ENCODE data around the gene MYO10. TPM values are rescaled to one million over a fixed set of nuclear protein-coding genes. Genes with fewer than 3 reads are reported as not detected.

MYO10 gene
- total RNA-seq, 1 donor from 2014 or later, result 80.2 TPM

DNA sequence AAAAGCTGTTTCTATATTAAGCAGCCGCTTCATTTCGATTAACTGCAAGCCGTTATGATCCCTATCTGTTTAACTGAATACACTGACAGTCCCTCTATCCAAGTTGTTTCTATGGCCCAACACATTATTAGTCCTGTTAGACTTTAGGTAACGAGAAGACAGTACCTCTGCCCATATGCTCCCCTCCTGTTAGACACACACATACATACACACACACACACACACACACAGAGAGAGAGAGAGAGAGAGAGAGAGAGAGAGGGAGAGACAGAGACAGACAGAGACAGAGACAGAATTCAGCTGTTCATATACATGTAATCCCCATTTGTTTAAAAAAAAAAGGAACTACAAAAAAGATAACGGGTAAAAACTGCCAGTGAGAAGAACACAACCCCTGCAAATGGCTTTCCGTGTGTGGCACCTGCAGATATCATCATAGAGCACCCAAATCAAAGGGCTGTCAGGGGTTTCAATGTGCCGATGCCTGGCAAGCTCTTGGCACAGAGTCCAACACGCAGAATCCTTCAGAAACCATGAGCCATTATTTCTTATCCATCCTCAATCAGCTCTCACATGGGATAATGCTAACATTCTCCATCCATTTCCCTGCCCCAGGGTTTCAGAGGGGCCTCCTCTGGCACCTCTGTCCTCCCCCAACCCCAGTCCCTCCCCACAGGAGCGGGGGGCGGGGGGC lies 144.0 kb downstream of the MYO10 start:
- Histone ChIP-seq H3K4me1 (ENCODE audit: insufficient read depth, low read length) (peaks cover 4% of the 10 kb centered on the region), H3K4me3 (ENCODE audit: insufficient read depth, low read depth, low read length) (no peak overlapping the region), H4K20me1 (ENCODE audit: insufficient read depth, low read length) (peaks cover 69% of the 10 kb centered on the region), H3K79me2 (ENCODE audit: insufficient read depth, low read length) (peaks cover 82% of the 10 kb centered on the region), H3K27me3 (ENCODE audit: insufficient read depth, low read length) (no peaks in the 10 kb centered on the region), H2AFZ (ENCODE audit: low read depth, low read length) (no peak overlapping the region), H3K9me3 (ENCODE audit: insufficient read depth, low read depth, low read length) (no peaks in the 10 kb centered on the region), H3K36me3 (ENCODE audit: insufficient read depth, low read length) (peaks cover 5% of the 10 kb centered on the region), H3K4me2 (ENCODE audit: low read length) (no peak overlapping the region), H3K27ac (ENCODE audit: low read depth, low read length) (peak overlapping the region; percentile 7), H3K9ac (ENCODE audit: low read length) (peak overlapping the region; percentile 14)
- H3K4me3 Mint-ChIP-seq (ENCODE audit: unreplicated experiment), result no peak overlapping the region
- FAIRE-seq (no peak), DNase-seq (ENCODE audit: low read depth) (no peak)
- H3K27me3 Mint-ChIP-seq (ENCODE audit: low read depth, unreplicated experiment), result no peaks in the 10 kb centered on the region
- H3K9me3 Mint-ChIP-seq (ENCODE audit: unreplicated experiment), result no peaks in the 10 kb centered on the region
- peak overlapping the region; percentile 7 for H3K27ac Mint-ChIP-seq (ENCODE audit: unreplicated experiment)
- H3K36me3 Mint-ChIP-seq (ENCODE audit: low read depth, unreplicated experiment), result peaks cover 3% of the 10 kb centered on the region
- TF ChIP-seq CTCF (IDR thresholded peaks at IDR 0.05; ENCODE audit: insufficient read depth, low read depth, low read length) (no peak), EZH2 (IDR thresholded peaks at IDR 0.05; ENCODE audit: insufficient read depth, low read length) (no peak)
- H3K4me1 Mint-ChIP-seq (ENCODE audit: low read depth, unreplicated experiment), result peaks cover 18% of the 10 kb centered on the region

- Mint-ChIP-seq H3K27ac (ENCODE audit: unreplicated experiment) (no peak overlapping the region), H3K4me3 (ENCODE audit: unreplicated experiment) (no peak overlapping the region), H3K4me1 (ENCODE audit: low read depth, unreplicated experiment) (peaks cover 13% of the 10 kb centered on the region), H3K9me3 (ENCODE audit: unreplicated experiment) (no peaks in the 10 kb centered on the region), H3K36me3 (ENCODE audit: low read depth, unreplicated experiment) (peaks cover 4% of the 10 kb centered on the region), H3K27me3 (ENCODE audit: low read depth, unreplicated experiment) (no peaks in the 10 kb centered on the region)
- Histone ChIP-seq H3K4me2 (ENCODE audit: low read length) (peak overlapping the region; percentile 45), H3K4me1 (ENCODE audit: insufficient read depth, low read length) (peaks cover 4% of the 10 kb centered on the region), H3K27me3 (ENCODE audit: insufficient read depth, low read length) (no peaks in the 10 kb centered on the region), H3K79me2 (ENCODE audit: insufficient read depth, low read length) (peaks cover 82% of the 10 kb centered on the region), H3K9ac (ENCODE audit: low read length) (peak overlapping the region; percentile 34), H2AFZ (ENCODE audit: low read depth, low read length) (no peak overlapping the region), H4K20me1 (ENCODE audit: insufficient read depth, low read length) (peaks cover 67% of the 10 kb centered on the region), H3K9me3 (ENCODE audit: insufficient read depth, low read depth, low read length) (no peaks in the 10 kb centered on the region), H3K27ac (ENCODE audit: low read depth, low read length) (peak overlapping the region; percentile 47), H3K36me3 (ENCODE audit: insufficient read depth, low read length) (peaks cover 5% of the 10 kb centered on the region), H3K4me3 (ENCODE audit: insufficient read depth, low read depth, low read length) (no peak overlapping the region)
- FAIRE-seq, result no peak
- peak; percentile 61 for DNase-seq (ENCODE audit: low read depth)
- peak; percentile 73 for TF ChIP-seq CTCF (IDR thresholded peaks at IDR 0.05; ENCODE audit: insufficient read depth, low read depth, low read length)
- no peak for TF ChIP-seq EZH2 (IDR thresholded peaks at IDR 0.05; ENCODE audit: insufficient read depth, low read length)
Observed at GRCh38 chr5:16791036-16791705, 144.9 kb downstream of the MYO10 start.

GRCh38 chr5:16788957-16789356 lies 147.1 kb downstream of the MYO10 start:
- H3K9me3 ChIP-seq (ENCODE audit: insufficient read depth, low read depth, low read length), result no peaks in the 10 kb centered on the region
- no peak overlapping the region for H3K9ac ChIP-seq (ENCODE audit: low read length)
- H3K4me2 ChIP-seq (ENCODE audit: low read length), result no peak overlapping the region
- peaks cover 11% of the 10 kb centered on the region for H3K36me3 Mint-ChIP-seq (ENCODE audit: low read depth, unreplicated experiment)
- no peak overlapping the region for H3K4me3 ChIP-seq (ENCODE audit: insufficient read depth, low read depth, low read length)
- H3K27me3 ChIP-seq (ENCODE audit: insufficient read depth, low read length), result no peaks in the 10 kb centered on the region
- DNase-seq (ENCODE audit: low read depth), result no peak
- peaks cover 18% of the 10 kb centered on the region for H3K4me1 Mint-ChIP-seq (ENCODE audit: low read depth, unreplicated experiment)
- peaks cover 70% of the 10 kb centered on the region for H4K20me1 ChIP-seq (ENCODE audit: insufficient read depth, low read length)
- FAIRE-seq, result no peak
- H3K27ac Mint-ChIP-seq (ENCODE audit: unreplicated experiment), result no peak overlapping the region
- TF ChIP-seq CTCF (IDR thresholded peaks at IDR 0.05; ENCODE audit: insufficient read depth, low read depth, low read length) (no peak), EZH2 (IDR thresholded peaks at IDR 0.05; ENCODE audit: insufficient read depth, low read length) (no peak)
- no peak overlapping the region for H3K27ac ChIP-seq (ENCODE audit: low read depth, low read length)
- peaks cover 5% of the 10 kb centered on the region for H3K36me3 ChIP-seq (ENCODE audit: insufficient read depth, low read length)
- no peak overlapping the region for H3K4me3 Mint-ChIP-seq (ENCODE audit: unreplicated experiment)
- H3K79me2 ChIP-seq (ENCODE audit: insufficient read depth, low read length), result peaks cover 84% of the 10 kb centered on the region
- no peaks in the 10 kb centered on the region for H3K9me3 Mint-ChIP-seq (ENCODE audit: unreplicated experiment)
- no peaks in the 10 kb centered on the region for H3K27me3 Mint-ChIP-seq (ENCODE audit: low read depth, unreplicated experiment)
- H2AFZ ChIP-seq (ENCODE audit: low read depth, low read length), result no peak overlapping the region
- peaks cover 18% of the 10 kb centered on the region for H3K4me1 ChIP-seq (ENCODE audit: insufficient read depth, low read length)
